Lower leg skin (tissue), 4 donors: Measurements from ENCODE around the gene ABRACL. TPM values are rescaled to one million over a fixed set of nuclear protein-coding genes. Genes with fewer than 3 reads are reported as not detected.
"Not testable (repeated sequence)": the region's sequence is repeated elsewhere in the genome, so short reads cannot be mapped to it uniquely, and the experiment has no call there.

Experiments
- DNase-seq, 2 donors: peaks; one replicate each; pipeline ENCODE4 v3.0.0-alpha.2; 2019; ENCODE audit warnings: low spot score in 2 of 2
- H3K4me3 ChIP-seq: fragments of 200-600 bp; sonication (generic); 2 replicates; pipeline ENCODE4 v1.5.1; 2017; ENCODE audit warnings: mild to moderate bottlenecking, low read depth; ENCODE audit not compliant: poor library complexity, severe bottlenecking
- CTCF ChIP-seq, 3 donors: fragments of 450-650 bp; IDR thresholded peaks; one replicate each; pipeline ENCODE4 v1.5.1; 2016; ENCODE audit warnings: antibody characterized with exemption in 3 of 3, mild to moderate bottlenecking in 3 of 3, moderate library complexity in 2 of 3
- POLR2A ChIP-seq, 2 donors: fragments of 450-650 bp; IDR thresholded peaks; one replicate each; pipeline ENCODE4 v1.6.1; 2016 to 2017; ENCODE audit warnings: antibody characterized with exemption in 2 of 2, mild to moderate bottlenecking in 1 of 2, moderate library complexity in 1 of 2
- WGBS, 2 donors: methylation state at CpG; one replicate each; pipeline ENCODE4 v1.1.5; 2018; 5-methylcytosine and 5-hydroxymethylcytosine counted together
- intact Hi-C: fragments of 100-400 bp; cut with DNase I; formaldehyde crosslinking; loops from one replicate; pipeline ENCODE4 v1.15.0; 2023; ENCODE audit warnings: low total_unique reads
- total RNA-seq, 4 donors: library from RNA; depleted of rRNA; stranded (reverse); fragments of >200 nt; gene quantifications; one replicate each; pipeline ENCODE4 v1.1.0, GENCODE V29; 2016

ABRACL gene
- total RNA-seq, 4 donors from 2014 or later, result 8.8 to 23.0 (median 12.2) TPM

GRCh38 chr6:139016337-139017213 lies 12.0 kb upstream of the ABRACL start:
- TF ChIP-seq CTCF (IDR thresholded peaks at IDR 0.05), result no peak
- no peak for TF ChIP-seq POLR2A (IDR thresholded peaks at IDR 0.05)
- WGBS, 2 donors, result 73 to 75% methylated on average over 7 of the region's 7 CpGs
- intact Hi-C loops, result no loop called here
- no peak overlapping the region for H3K4me3 ChIP-seq
- no peak for DNase-seq

DNA sequence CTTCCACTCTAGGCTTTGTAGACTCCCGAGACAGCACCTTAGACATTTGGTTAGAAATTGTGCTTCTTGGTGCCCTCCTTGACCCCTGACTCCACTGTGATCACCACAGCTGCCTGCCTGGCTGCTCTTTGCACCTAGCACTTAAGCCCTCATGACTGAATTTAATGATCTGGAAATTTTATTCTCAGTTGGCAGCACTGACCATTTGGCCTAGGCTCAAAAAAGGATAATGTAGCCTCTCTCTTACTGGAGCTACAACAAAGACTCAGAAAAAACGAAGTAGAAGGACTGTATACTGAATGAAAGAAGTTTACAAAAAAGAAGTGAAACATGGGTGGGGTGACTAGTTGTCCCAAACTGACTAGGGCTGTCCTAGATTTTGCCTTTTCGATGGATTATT lies 11.3 kb upstream of the ABRACL start:
- WGBS, 2 donors, result 51% methylated on average over 3 of the region's 3 CpGs
- intact Hi-C loops, result no loop called here
- no peak overlapping the region for H3K4me3 ChIP-seq
- DNase-seq, result no peak
- no peak for TF ChIP-seq POLR2A (IDR thresholded peaks at IDR 0.05)
- no peak for TF ChIP-seq CTCF (IDR thresholded peaks at IDR 0.05)

DNA sequence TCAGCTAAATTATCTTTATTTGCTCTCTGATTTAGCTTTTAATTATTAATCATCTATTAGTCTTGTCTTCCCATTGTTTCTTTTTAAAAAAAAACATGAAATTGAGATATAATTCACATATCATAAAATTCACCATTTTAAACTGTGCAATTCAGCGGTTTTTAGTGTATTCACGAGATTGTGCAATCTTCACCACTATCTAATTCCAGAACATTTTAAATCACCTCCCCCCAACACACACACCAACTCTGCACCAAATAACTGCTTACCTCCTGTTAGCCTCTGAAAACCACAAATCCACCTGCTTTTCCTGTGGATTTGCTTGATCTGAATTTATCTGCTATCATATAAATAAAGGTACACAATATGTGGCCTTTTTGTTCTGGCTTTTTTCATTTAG lies 8.8 kb upstream of the ABRACL start:
- no peak for TF ChIP-seq POLR2A (IDR thresholded peaks at IDR 0.05)
- no peak for TF ChIP-seq CTCF (IDR thresholded peaks at IDR 0.05)
- no peak for DNase-seq
- H3K4me3 ChIP-seq, result no peak overlapping the region
- intact Hi-C loops, result no loop called here
- WGBS, 2 donors, result 92 to 96% methylated on average over 2 of the region's 2 CpGs

DNA sequence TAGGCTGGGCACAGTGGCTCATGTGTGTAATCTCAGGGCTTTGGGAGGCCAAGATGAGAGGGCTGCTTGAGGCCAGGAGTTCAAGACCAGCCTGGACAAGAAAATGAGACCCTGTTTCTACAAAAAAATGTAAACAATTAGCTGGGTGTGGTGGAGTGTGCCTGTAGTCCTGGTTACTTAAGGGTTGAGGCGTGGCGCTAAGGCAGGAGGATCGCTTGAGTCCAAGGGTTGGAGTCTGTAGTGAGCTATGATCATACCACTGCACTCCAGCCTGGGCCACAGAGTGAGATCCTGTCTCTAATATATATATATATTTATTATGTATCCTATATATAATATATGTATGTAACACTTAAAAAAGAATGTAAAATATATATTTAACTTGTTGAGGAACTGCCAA lies 7.9 kb upstream of the ABRACL start:
- WGBS, 2 donors, result 93% methylated on average over 3 of the region's 3 CpGs
- no peak for TF ChIP-seq POLR2A (IDR thresholded peaks at IDR 0.05)
- no peak for TF ChIP-seq CTCF (IDR thresholded peaks at IDR 0.05)
- intact Hi-C loops, result no loop called here
- DNase-seq, result no peak
- H3K4me3 ChIP-seq, result no peak overlapping the region

DNA sequence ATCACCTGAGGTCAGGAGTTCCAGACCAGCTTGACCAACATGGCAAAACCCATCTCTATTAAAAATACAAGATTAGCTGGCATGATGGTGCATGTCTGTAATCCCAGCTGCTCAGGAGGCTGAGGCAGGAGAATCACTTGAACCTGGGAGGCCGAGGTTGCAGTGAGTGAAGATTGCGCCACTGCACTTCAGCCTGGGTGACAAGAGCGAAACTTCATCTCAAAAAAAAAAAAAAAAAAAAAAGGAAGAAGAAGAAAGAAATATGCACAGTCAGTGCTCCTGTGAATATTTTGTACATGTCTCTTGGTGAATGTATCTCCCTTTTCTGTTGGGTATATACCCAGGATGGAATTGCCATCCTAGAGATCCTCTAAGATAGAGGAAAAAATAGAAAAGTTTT lies 3.1 kb upstream of the ABRACL start:
- intact Hi-C loops, result not testable (repeated sequence)

GRCh38 chr6:139027620-139028182 lies 844 bp upstream of the ABRACL start:
- DNase-seq, result peak in 1 of 2 donors; percentile 72
- WGBS, 2 donors, result 21 to 26% methylated on average over 10 of the region's 10 CpGs
- TF ChIP-seq CTCF (IDR thresholded peaks at IDR 0.05), result no peak
- TF ChIP-seq POLR2A (IDR thresholded peaks at IDR 0.05), result no peak
- intact Hi-C loops, result no loop called here
- H3K4me3 ChIP-seq, result no peak overlapping the region

More for the DNA sequence above, 3.1 kb upstream of the ABRACL start:
- 87 to 91% methylated on average over 3 of the region's 3 CpGs for WGBS, 2 donors
- not testable (repeated sequence) for DNase-seq, H3K4me3 ChIP-seq
